ENCODE measurements around the gene NOS3. TPM values are rescaled to one million over a fixed set of nuclear protein-coding genes. Genes with fewer than 3 reads are reported as not detected.
A peak's percentile ranks its signal among the peaks of the same experiment; 100 is the strongest.
"Not testable (repeated sequence)": the region's sequence is repeated elsewhere in the genome, so short reads cannot be mapped to it uniquely, and the experiment has no call there.

Gene NOS3
- total RNA-seq, 1 donor from 2014 or later: 26.6 TPM

DNA sequence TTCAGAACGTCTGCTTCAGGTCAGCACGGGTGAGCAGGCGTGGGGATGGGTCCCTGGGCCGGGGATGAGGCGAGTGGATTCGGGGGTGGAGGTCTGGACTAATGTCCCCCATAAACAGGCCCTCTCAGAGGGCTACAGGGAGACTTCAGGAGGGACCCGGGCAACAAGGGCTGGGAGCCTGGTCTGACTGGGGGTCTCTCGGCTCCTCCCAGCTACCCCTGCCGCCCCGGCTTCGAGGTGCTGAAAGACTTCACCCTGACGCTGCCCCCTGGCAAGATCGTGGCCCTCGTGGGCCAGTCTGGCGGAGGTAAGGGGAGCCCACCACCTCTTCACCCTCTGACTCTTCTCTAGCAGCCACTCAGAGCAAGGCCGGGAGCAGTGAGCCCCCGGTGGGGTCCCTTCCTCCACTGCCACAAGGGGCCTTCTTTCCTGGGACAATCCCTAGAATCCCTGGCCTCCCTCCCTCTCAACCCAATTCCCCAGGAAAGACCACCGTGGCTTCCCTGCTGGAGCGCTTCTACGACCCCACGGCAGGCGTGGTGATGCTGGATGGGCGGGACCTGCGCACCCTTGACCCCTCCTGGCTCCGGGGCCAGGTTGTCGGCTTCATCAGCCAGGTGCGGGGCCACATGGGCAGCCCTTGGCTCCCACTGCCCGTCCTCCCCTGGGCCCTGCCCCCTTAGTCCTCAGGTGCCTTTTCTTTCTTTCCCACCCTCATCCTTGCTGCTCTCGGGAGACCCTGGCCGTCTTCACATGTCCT, 50.0 kb downstream of the NOS3 start:
- no peak for ATAC-seq
- intact Hi-C loops (cut with DNase I): loop anchor here (10.0 kb wide), 1 partner anchor 74 kb away; no protein-coding TSS in a partner anchor

DNA sequence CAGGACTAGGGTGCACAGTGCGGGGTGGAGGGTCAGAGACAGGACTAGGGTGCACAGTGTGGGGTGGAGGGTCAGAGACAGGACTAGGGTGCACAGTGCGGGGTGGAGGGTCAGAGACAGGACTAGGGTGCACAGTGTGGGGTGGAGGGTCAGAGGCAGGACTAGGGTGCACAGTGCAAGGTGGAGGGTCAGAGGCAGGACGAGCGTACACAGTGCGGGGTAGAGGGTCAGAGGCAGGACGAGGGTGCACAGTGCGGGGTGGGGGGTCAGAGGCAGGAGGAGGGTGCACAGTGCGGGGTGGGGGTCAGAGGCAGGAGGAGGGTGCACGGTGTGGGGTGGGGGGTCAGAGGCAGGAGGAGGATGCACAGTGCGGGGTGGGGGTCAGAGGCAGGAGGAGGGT, 52.6 kb downstream of the NOS3 start:
- intact Hi-C loops (cut with DNase I): loop anchor here (10.0 kb wide), 1 partner anchor 71 kb away; no protein-coding TSS in a partner anchor
- not testable (repeated sequence) for DNase-seq (ENCODE audit: low spot score); ATAC-seq

More for the DNA sequence above, 50.0 kb downstream of the NOS3 start:
- no peak for DNase-seq (ENCODE audit: low spot score)

DNA sequence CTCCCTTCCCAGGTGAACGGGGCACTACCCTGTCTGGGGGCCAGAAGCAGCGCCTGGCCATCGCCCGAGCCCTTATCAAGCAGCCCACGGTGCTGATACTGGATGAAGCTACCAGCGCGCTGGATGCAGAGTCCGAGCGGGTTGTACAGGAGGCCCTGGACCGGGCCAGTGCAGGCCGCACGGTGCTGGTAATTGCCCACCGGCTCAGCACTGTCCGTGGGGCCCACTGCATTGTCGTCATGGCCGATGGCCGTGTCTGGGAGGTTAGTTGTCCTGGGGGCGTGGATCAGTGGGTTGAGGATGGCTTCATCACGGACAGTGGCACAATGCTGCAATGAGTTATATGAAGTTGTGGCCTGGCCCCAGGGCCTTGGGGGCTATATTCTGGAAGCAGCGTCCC, 53.1 kb downstream of the NOS3 start:
- intact Hi-C loops (cut with DNase I): loop anchor here (10.0 kb wide), 1 partner anchor 71 kb away; no protein-coding TSS in a partner anchor
- DNase-seq (ENCODE audit: low spot score) (no peak), ATAC-seq (no peak)

DNA sequence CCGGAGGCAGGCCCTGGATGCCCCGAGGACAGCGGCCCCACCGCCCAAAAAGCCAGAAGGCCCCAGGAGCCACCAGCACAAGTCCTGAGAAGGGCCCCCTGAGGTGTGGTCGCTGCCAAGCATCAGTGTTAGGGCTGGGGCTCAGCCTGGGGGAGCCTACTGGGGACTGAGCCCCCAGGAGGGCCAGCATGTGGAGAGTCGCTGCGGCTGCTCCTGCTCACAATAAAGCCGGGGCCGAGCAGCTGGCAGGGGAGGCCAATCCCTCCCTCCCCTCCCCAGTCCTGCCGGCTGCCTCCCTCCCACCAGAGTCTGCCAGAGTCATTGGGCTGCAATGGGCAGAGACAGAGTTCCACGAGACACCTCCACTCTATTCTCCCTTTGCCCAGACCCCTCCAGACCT, 54.4 kb downstream of the NOS3 start:
- no peak for DNase-seq (ENCODE audit: low spot score)
- intact Hi-C loops (cut with DNase I): loop anchor here (10.0 kb wide), 1 partner anchor 70 kb away; no protein-coding TSS in a partner anchor
- ATAC-seq: no peak

DNA sequence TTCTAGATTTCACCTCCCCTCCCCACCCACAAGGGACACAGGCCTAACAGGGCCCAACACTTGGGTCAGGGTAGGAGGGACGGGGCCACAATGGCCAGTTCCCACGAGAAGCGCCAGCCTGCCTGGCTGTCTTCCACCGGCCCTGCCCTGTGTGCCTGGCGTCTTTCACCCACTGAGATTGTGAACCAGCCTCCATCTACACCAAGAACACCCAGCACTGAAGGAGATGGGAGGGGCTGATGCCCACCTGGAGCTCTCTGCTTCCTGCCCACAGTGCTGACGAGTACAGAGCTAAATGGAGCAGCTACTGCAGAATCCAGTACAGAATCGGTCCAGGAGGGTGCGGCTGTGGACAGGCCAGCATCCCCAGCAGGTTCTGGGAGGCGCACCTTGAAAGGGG, 55.1 kb downstream of the NOS3 start:
- intact Hi-C loops (cut with DNase I): loop anchor here (10.0 kb wide), 1 partner anchor 69 kb away; no protein-coding TSS in a partner anchor
- DNase-seq (ENCODE audit: low spot score): no peak
- ATAC-seq: peak; percentile 8

DNA sequence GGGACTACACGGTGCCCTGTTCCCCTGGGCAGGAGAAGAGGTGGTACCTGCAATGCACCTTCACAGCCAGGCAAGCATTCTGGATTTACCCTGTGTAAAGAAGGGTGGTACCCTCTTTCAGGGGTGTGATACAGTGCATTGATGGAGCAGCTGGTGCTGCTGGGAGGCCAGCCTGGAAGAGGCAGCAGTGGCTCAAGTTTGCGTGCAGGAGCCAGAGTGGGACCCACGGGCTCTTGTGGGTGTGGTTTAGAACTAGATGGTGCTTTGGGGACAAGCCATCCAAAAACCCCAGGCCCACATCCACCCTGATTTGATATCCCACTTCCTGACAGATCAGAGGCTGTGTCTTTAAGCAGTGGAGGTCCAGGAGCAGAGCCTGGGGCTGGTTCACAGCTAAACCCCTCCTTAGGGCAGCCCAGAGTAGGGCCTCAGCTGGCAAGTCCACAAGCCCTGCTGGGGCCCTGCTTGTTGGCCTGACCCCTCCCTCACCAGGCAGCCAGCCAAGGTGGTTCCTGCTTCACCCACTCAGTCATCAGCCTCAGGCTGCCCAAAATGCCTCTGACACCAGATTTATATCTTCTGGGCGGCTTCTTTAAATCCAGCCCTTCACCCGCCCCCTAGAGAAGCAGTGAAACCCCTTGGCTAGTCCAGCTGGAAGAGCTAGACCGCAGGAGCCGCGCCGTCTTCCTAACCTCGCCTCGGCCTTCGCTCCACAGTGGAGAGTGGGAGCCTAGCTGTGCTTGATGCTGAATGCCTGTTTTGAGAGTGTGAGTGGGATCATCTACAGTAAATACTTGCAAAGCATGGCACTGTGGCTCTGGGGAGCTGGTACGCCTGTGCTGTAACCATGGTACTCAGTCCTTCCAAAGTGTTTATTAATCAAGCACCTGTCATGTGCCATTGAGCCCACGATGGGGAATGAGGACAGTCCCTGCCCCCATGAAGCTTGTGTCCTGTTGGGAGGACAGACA, 56.1 kb downstream of the NOS3 start:
- intact Hi-C loops (cut with DNase I): loop anchor here (10.0 kb wide), 1 partner anchor 68 kb away; no protein-coding TSS in a partner anchor
- ATAC-seq (peak; percentile 14), DNase-seq (ENCODE audit: low spot score) (no peak)

DNA sequence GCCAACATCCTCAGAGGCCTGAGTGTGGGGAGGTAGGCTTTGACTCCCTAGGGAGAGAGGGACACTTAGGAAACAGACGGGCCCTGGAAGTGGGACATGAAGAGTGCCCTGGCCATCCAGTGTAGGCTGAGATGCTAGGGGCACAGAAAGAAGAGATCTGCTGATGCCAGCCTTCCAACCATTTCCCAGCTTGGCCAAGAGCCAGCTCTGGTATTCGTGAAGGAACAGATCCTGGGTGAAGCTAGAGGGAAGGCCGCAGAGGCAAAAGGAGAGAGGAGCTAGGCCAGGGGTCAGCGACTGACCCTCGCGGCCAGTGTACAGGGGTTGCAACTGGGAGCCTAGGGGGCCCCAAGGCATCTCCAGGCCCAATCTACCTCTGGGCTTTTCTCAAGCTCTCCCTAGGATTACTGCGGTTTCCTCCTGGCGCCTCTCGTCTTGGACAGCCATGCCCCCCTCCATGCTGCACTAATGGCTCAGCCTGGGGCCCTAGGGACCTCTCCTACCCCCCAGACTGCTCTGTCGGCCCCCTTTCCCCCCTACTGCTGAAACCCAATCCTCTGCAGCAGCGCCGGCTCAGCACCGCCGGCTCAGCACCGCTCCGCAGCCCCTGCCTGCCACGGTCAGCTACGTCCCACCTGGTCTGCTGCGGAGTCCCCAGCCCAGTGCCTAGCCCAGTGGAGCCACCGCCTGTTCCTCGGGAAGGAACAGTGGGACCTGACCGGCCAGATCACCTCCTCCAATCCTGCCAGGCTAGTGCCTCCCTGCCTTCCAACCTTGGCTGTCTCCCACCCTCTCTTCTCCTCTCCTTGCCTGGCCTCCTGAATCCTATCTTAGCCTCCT, 57.4 kb downstream of the NOS3 start, which contains the start of gene ASIC3:
ASIC3 (plus strand) TSS at position 556 of the 840 bp plus-strand sequence. CDS start 355 bp downstream, outside the sequence.
- ATAC-seq: no peak

DNA sequence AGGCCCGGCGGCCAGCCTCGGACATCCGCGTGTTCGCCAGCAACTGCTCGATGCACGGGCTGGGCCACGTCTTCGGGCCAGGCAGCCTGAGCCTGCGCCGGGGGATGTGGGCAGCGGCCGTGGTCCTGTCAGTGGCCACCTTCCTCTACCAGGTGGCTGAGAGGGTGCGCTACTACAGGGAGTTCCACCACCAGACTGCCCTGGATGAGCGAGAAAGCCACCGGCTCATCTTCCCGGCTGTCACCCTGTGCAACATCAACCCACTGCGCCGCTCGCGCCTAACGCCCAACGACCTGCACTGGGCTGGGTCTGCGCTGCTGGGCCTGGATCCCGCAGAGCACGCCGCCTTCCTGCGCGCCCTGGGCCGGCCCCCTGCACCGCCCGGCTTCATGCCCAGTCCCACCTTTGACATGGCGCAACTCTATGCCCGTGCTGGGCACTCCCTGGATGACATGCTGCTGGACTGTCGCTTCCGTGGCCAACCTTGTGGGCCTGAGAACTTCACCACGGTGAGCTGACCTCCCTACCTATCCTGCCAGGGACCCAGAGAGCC, 58.2 kb downstream of the NOS3 start:
- intact Hi-C loops (cut with DNase I): loop anchor here (10.0 kb wide), 1 partner anchor 66 kb away; no protein-coding TSS in a partner anchor
- no peak for ATAC-seq

More for the DNA sequence above, 57.4 kb downstream of the NOS3 start, which contains the start of gene ASIC3:
- DNase-seq (ENCODE audit: low spot score): no peak
- intact Hi-C loops (cut with DNase I): loop anchor here (10.0 kb wide), 1 partner anchor 67 kb away; no protein-coding TSS in a partner anchor

DNA sequence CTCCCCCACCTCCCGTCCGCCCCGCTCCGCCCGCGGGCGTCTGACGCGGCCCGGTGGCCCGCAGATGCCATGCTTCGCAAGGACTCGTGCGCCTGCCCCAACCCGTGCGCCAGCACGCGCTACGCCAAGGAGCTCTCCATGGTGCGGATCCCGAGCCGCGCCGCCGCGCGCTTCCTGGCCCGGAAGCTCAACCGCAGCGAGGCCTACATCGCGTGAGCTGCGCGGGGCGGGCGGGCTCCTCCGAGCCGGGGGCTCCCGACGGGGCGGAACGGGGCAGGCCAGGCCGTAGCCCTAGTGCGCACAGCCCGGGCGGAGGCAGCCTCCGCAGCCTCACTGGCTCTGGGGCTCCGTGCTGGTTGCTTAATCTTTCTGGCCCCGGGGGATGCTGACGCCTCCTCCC, 60.3 kb downstream of the NOS3 start:
- intact Hi-C loops (cut with DNase I): no loop called here
- ATAC-seq (peak; percentile 56), DNase-seq (ENCODE audit: low spot score) (peak; percentile 78)

More for the DNA sequence above, 58.2 kb downstream of the NOS3 start:
- no peak for DNase-seq (ENCODE audit: low spot score)

DNA sequence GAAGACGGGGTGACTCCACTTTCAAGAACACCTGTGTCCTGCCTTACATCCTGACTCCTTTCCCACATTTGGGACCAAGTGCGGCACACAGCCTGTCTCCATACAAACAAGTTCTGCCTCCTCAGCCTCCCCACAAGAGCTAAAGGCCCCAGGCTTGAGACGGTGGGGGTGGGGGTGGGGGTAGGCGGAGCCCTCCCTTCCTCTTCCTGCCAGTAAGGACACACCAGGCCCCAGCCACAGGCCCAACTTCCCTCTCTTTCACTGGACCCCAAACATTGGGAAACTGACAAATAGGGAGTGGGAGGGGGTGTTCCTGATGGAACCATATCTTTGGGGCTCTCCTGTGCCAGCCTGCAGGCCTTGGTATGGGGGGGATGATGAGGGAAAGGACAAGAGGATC, 62.3 kb downstream of the NOS3 start:
- ATAC-seq (no peak), DNase-seq (ENCODE audit: low spot score) (no peak)
- intact Hi-C loops (cut with DNase I): no loop called here

DNA sequence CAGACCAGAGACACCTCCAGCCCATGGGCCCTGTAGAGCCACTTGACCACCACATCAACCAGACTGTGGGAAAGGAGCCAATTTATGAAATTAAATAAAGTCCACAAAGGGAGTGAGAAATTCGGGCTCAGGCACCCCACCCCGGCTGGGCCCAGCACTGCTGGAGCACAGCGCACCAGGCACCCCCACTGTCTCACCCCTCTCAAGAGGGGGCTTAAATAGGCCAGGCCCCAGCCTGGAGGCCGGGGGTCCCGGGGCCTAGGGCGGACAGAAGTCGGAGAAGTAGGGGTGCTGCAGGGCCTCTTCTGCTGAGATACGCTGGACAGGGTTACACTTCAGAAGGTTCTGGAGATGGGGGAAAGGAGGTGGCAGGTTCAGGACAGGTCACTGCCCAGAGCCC, 62.9 kb downstream of the NOS3 start:
- intact Hi-C loops (cut with DNase I): no loop called here
- DNase-seq (ENCODE audit: low spot score) (no peak), ATAC-seq (no peak)

DNA sequence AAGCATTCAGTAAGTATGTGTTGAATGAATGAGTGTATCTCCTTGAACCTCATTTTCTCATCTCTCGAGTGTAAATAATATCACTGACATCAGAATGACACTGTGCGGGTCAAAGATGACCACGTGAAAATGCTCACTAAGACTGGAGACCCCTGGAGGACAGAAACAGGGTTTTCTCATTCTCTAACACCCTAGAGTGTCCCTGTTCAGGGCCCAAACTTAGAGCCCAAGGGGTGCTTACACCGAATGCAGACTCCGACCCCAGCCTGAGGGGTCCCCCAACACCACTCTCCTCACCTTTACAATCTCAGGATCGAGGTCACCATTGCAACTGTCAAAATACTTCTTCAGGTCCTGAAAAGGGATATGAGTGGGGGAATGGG, 65.5 kb downstream of the NOS3 start:
- ATAC-seq: no peak
- intact Hi-C loops (cut with DNase I): no loop called here
- DNase-seq (ENCODE audit: low spot score): no peak

DNA sequence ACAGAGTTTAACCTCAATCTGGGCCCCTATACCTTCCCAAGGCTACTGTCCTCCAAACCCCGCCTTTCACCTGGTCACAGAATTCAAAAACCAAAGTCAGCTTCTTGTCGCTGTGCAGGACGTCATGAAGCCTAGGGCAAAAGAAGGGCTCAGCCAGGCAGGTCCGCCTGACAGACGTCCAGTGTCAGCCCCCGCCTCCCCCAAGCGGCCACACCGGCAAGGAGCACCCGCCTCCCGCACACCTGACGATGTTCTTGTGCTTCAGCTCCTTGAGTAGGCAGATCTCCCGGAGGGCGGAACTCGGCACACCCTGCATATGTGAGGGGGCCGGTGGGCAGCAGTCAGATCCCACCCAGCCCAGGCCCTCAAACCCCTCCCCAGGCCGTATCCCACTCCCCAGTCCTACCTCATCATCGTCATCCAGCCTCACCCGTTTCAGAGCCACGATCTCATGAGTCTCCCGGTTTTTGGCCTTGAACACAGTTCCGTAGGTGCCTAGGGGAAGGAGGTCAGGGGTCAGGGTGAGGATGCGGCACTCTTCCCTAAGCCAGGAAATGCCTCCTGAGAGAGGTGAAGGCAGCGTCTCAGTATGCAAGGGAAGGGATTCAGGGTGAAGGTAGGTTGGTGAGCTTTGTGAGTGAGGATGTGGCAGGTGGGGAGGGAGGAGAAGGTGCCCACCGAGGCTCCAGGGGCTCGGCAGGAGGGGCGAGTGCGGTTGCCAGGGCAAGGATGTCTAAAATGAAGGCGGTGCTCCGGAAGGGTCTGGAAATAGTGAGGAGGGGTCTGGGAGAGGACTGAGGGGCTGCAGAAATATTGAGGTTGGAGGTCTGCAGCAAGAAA, 66.1 kb downstream of the NOS3 start:
- intact Hi-C loops (cut with DNase I): no loop called here
- ATAC-seq: no peak
- DNase-seq (ENCODE audit: low spot score): no peak

DNA sequence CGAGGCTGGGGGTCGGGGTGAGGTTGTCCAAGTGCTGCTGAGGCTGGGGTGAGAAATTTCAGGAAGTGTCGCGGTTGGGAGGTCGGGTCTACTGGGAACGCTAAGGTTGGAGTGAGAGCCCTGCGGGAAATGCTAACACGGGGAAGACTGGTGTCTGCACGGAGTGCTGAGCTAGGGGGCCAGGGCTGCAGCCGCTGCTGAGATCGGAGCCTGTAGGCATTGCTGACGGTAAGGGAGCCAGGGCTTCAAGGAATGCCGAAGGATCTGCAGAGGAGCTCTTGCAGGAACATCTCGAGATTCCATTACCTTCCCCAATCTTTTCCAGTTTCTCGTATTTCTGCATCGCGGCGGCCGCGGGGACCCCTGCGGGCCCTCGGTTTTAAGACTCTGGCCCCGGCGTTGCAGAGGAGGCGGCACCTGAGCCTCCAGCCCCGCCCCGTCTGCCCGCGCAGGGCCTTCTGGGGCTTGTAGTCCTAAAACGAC, 66.7 kb downstream of the NOS3 start, which contains the start of gene CDK5:
CDK5 (minus strand) TSS at position 392 of the 483 bp plus-strand sequence; CDS start at position 343, 49 bp downstream.
- DNase-seq (ENCODE audit: low spot score) (no peak), ATAC-seq (peak; percentile 2)
- intact Hi-C loops (cut with DNase I): no loop called here

DNA sequence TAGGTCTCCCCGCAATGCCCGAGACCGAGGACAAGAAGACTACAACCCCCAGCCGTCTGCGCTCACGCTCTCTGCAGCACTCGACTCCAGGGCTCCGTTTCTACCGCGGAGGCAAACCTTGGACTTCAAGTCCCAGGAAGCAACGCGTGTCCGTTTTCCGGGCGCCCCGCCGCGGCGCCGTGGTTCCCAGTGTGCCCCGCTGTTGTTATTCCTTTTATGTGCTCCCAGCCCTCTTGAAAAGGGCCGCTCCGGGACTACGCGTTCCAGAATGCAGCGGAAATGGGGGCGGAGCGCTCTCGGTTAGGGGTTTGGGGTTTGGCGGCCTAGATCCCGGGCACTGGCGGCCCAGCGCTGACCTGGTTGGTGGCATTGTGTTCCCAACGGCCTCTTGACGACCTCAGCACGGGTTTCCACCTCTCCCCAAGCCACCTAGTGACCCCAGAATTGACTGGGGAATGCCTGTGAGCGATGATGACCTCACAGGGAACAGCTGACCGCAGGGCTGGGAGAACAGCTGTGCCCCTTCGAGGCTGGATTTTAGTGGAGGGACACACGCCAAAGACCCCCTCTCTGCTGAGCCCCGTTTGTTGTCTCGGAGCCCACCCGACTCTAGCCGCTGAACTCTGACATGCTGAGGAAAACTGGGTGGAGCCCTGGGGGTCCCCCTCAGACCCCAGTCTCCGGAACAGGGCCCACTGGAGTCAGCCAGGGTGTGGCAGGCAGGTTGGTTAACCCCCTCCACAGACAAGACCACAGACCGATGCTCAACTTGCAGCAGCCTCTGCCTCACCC, 67.4 kb downstream of the NOS3 start:
- intact Hi-C loops (cut with DNase I): no loop called here
- DNase-seq (ENCODE audit: low spot score) (peak; percentile 98), ATAC-seq (peak; percentile 93)

DNA sequence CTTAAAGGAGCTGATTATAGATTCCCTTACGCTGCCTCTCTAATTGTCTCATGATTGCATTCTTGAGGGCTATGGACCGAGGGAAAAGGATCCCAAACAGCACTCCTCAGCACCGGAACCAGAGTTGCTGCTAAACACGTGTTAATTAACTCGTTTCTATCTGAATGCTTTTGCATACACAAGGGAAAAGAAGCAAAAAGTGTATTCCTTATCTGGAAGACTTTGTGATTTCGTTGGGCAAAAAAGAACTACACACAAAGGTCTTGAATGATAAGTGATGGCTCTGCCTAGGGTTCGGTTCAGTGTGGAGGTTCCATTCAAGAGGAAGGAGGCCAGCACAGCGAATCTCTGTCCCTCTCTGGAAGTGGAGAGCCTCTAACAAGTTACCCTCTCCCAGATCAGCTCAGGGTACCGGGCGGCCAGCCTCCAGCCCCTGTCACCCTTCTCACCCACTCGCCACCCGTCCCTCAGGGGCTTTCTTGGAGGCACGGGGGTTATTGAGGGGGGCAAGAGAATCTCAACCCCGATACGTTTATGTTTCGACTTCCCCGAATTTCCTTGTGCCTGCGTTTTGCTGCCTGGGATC, 68.1 kb downstream of the NOS3 start:
- intact Hi-C loops (cut with DNase I): no loop called here
- DNase-seq (ENCODE audit: low spot score) (no peak), ATAC-seq (peak; percentile 2)
